MG63 (cell line): Measurements from ENCODE around the gene ENTPD1. TPM values are rescaled to one million over a fixed set of nuclear protein-coding genes. Genes with fewer than 3 reads are reported as not detected.

Source experiments
- DNase-seq: peaks from one replicate; pipeline ENCODE4 v3.0.0-alpha.2; 2020
- H3K27me3 ChIP-seq: fragments of 250-450 bp; sonication (Bioruptor Pico); 2 replicates; pipeline ENCODE4 v1.5.1; 2020; ENCODE audit warnings: mild to moderate bottlenecking, moderate library complexity
- H3K36me3 ChIP-seq: fragments of 250-450 bp; sonication (Bioruptor Pico); 2 replicates; pipeline ENCODE4 v1.5.1; 2020; ENCODE audit warnings: mild to moderate bottlenecking, moderate library complexity
- H3K4me3 ChIP-seq: fragments of 250-450 bp; sonication (Bioruptor Pico); 2 replicates; pipeline ENCODE4 v1.5.1; 2020; ENCODE audit warnings: mild to moderate bottlenecking, moderate library complexity
- H3K9me3 ChIP-seq: fragments of 250-450 bp; sonication (Bioruptor Pico); 2 replicates; pipeline ENCODE4 v1.5.1; 2020; ENCODE audit warnings: mild to moderate bottlenecking, moderate library complexity
- total RNA-seq: library from RNA; depleted of rRNA; stranded (reverse); fragments of >200 nt; shearing (Covaris generic); gene quantifications from 2 replicates; pipeline ENCODE4 v1.2.3, GENCODE V29; 2014; ENCODE audit warnings: low replicate concordance

The ENTPD1 gene
- total RNA-seq, 1 experiment from 2014 or later, result not detected

- DNase-seq, result no peak
Observed at GRCh38 chr10:95832216-95833041, 76.5 kb downstream of the ENTPD1 start.

GRCh38 chr10:95833042-95833610 lies 77.2 kb downstream of the ENTPD1 start:
- no peak overlapping the region for H3K4me3 ChIP-seq
- no peaks in the 10 kb centered on the region for H3K27me3 ChIP-seq
- no peaks in the 10 kb centered on the region for H3K36me3 ChIP-seq
- DNase-seq, result no peak
- H3K9me3 ChIP-seq, result no peaks in the 10 kb centered on the region

More at GRCh38 chr10:95832216-95833041, 76.5 kb downstream of the ENTPD1 start:
- H3K27me3 ChIP-seq, result no peaks in the 10 kb centered on the region
- no peaks in the 10 kb centered on the region for H3K9me3 ChIP-seq
- H3K4me3 ChIP-seq, result no peak overlapping the region
- no peaks in the 10 kb centered on the region for H3K36me3 ChIP-seq

GRCh38 chr10:95834406-95834805 lies 78.4 kb downstream of the ENTPD1 start:
- Histone ChIP-seq H3K36me3 (no peaks in the 10 kb centered on the region), H3K27me3 (no peaks in the 10 kb centered on the region), H3K9me3 (no peaks in the 10 kb centered on the region), H3K4me3 (no peak overlapping the region)
- DNase-seq, result no peak

- H3K36me3 ChIP-seq, result no peaks in the 10 kb centered on the region
- no peaks in the 10 kb centered on the region for H3K9me3 ChIP-seq
- H3K4me3 ChIP-seq, result no peak overlapping the region
- no peak for DNase-seq
- H3K27me3 ChIP-seq, result no peaks in the 10 kb centered on the region
Observed at GRCh38 chr10:95835149-95835860, 79.3 kb downstream of the ENTPD1 start.

GRCh38 chr10:95835911-95836310 lies 79.9 kb downstream of the ENTPD1 start:
- Histone ChIP-seq H3K9me3 (no peaks in the 10 kb centered on the region), H3K27me3 (no peaks in the 10 kb centered on the region), H3K4me3 (no peak overlapping the region), H3K36me3 (no peaks in the 10 kb centered on the region)
- DNase-seq, result no peak

GRCh38 chr10:95836610-95837355 lies 80.8 kb downstream of the ENTPD1 start:
- Histone ChIP-seq H3K36me3 (no peaks in the 10 kb centered on the region), H3K9me3 (no peaks in the 10 kb centered on the region), H3K27me3 (no peaks in the 10 kb centered on the region), H3K4me3 (no peak overlapping the region)
- no peak for DNase-seq

GRCh38 chr10:95837356-95837776 lies 81.4 kb downstream of the ENTPD1 start:
- H3K4me3 ChIP-seq, result no peak overlapping the region
- no peaks in the 10 kb centered on the region for H3K27me3 ChIP-seq
- DNase-seq, result no peak
- H3K9me3 ChIP-seq, result no peaks in the 10 kb centered on the region
- no peaks in the 10 kb centered on the region for H3K36me3 ChIP-seq

- Histone ChIP-seq H3K27me3 (no peaks in the 10 kb centered on the region), H3K4me3 (no peak overlapping the region), H3K36me3 (no peaks in the 10 kb centered on the region), H3K9me3 (no peaks in the 10 kb centered on the region)
- no peak for DNase-seq
Observed at GRCh38 chr10:95837783-95838182, 81.8 kb downstream of the ENTPD1 start.

- no peak for DNase-seq
- H3K36me3 ChIP-seq, result no peaks in the 10 kb centered on the region
- no peaks in the 10 kb centered on the region for H3K9me3 ChIP-seq
- H3K27me3 ChIP-seq, result no peaks in the 10 kb centered on the region
- H3K4me3 ChIP-seq, result no peak overlapping the region
Observed at GRCh38 chr10:95840121-95840520, 84.2 kb downstream of the ENTPD1 start.

GRCh38 chr10:95840681-95841080 lies 84.7 kb downstream of the ENTPD1 start:
- no peak for DNase-seq
- H3K36me3 ChIP-seq, result no peaks in the 10 kb centered on the region
- no peak overlapping the region for H3K4me3 ChIP-seq
- no peaks in the 10 kb centered on the region for H3K27me3 ChIP-seq
- H3K9me3 ChIP-seq, result no peaks in the 10 kb centered on the region

- H3K4me3 ChIP-seq, result no peak overlapping the region
- no peaks in the 10 kb centered on the region for H3K9me3 ChIP-seq
- no peaks in the 10 kb centered on the region for H3K27me3 ChIP-seq
- DNase-seq, result no peak
- H3K36me3 ChIP-seq, result no peaks in the 10 kb centered on the region
Observed at GRCh38 chr10:95841661-95842498, 85.9 kb downstream of the ENTPD1 start.

- Histone ChIP-seq H3K36me3 (no peaks in the 10 kb centered on the region), H3K27me3 (no peaks in the 10 kb centered on the region), H3K9me3 (no peaks in the 10 kb centered on the region), H3K4me3 (no peak overlapping the region)
- DNase-seq, result no peak
Observed at GRCh38 chr10:95845411-95845810, 89.4 kb downstream of the ENTPD1 start.

GRCh38 chr10:95847007-95847406 lies 91.0 kb downstream of the ENTPD1 start:
- Histone ChIP-seq H3K27me3 (no peaks in the 10 kb centered on the region), H3K4me3 (no peak overlapping the region), H3K9me3 (no peaks in the 10 kb centered on the region), H3K36me3 (no peaks in the 10 kb centered on the region)
- DNase-seq, result no peak

- DNase-seq, result no peak
- H3K4me3 ChIP-seq, result no peak overlapping the region
- no peaks in the 10 kb centered on the region for H3K36me3 ChIP-seq
- H3K9me3 ChIP-seq, result no peaks in the 10 kb centered on the region
- H3K27me3 ChIP-seq, result no peaks in the 10 kb centered on the region
Observed at GRCh38 chr10:95848841-95849240, 92.9 kb downstream of the ENTPD1 start.

GRCh38 chr10:95850791-95851190 lies 94.8 kb downstream of the ENTPD1 start:
- Histone ChIP-seq H3K9me3 (no peaks in the 10 kb centered on the region), H3K4me3 (no peak overlapping the region), H3K36me3 (no peaks in the 10 kb centered on the region), H3K27me3 (no peaks in the 10 kb centered on the region)
- no peak for DNase-seq
